HG02623 (cell line): ENCODE measurements around the gene PLEKHA7.

Source experiments
- ATAC-seq: cut with Tn5 transposase; IDR thresholded peaks from one replicate; pipeline ENCODE4 v1.9.1; 2021; ENCODE audit warnings: moderate library complexity; ENCODE audit not compliant: unreplicated experiment

The PLEKHA7 gene

DNA sequence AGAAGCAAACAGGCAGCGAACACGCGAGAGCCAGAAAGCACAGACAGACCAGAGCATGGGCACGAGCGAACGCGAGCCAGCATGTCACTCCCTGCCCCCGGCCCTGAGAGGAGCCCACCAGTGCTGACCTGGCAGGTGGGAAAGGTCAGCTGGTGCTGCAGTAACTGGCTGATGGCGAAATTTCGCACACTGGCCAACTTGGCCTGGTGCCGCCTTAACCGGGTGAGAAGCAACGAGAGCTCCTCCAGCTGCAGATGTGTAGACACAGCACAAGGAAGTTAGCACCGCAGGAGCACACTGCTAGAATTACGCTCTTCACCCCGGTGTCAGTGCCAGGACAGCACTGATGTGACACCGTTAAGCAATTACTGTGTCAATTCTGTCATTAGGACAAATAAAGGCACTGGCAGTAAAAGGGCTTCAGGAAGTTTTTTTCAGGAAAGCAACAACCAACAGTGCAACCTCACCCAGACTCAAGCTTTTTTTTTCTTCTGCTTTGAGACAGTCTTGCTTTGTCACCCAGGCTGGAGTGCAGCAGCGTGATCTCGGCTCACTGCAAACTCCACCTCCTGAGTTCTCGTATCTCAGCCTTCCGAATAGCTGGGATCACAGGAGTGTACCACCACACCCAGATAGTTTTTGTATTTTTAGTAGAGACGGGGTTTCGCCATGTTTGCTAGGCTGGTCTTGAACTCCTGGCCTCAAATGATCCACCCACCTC, 199.0 kb downstream of the PLEKHA7 start:
- ATAC-seq = no peak

DNA sequence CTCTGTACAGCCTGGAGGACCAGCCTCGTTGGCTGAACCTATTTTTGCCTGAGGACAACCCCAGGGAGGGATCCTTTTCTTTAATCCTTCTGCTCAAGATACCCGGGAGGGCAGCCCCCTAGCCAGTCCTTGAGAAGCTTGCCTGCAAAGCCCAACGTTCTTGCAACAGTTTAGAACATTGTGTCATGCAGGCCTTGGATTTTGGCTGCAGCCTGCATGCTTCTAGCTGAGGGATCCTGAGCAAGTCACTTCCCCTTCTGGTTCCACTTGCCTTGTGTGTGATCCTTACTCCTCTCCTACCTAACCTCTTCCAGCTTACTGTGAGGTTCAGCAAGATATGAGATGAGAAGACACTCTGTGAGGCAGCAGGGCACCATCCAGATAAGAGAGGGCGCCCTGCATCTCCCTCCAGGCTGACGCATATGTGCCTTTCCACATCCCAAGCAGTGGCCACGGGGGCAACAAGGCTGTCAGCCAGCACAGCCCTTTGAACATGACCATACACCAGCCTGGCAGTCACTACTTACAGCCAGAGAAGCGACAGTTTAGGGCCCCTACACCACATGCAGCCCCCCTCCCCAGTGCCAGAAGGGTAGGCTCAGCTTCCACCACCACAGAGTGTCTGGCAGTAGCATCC, 199.7 kb downstream of the PLEKHA7 start:
- ATAC-seq = no peak

DNA sequence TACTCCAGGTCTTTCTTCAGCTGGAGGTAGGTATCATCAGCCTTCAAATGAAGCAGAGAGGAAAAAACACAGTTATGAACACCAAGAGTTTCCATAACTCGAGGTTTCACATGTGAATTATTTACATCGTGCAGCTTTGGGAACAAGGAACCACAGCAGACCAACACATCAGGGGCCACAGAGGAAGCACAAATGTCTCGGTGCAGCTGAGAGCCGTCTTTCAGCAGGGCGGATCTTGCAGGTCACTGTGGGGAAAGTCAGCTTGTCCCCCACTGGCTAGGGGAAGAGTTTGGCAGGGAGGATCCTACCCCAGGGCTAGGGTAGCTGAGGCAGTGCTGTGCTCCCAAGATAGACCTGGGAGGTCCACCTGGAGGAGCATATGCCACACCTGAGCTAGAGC, 201.1 kb downstream of the PLEKHA7 start:
- no peak for ATAC-seq

DNA sequence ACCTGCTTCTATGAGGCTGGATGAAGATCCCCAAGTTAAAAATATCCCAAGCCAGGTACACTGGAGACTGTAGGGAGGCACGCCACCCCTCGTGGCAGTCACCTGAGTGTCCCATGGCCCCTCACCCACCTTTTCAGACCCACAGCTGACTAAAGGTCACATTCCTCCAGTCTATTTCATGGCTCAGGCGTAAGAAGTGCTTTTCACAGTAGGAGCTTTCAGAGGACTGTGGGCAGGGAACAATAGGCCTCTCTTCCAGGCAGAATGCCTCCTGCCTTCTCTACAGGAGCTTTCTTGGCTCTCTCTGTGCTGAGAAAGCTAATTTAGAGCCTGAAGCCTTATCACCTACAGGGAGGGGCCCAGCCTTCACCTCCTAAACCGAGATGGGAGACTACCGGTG, 201.9 kb downstream of the PLEKHA7 start:
- no peak for ATAC-seq

DNA sequence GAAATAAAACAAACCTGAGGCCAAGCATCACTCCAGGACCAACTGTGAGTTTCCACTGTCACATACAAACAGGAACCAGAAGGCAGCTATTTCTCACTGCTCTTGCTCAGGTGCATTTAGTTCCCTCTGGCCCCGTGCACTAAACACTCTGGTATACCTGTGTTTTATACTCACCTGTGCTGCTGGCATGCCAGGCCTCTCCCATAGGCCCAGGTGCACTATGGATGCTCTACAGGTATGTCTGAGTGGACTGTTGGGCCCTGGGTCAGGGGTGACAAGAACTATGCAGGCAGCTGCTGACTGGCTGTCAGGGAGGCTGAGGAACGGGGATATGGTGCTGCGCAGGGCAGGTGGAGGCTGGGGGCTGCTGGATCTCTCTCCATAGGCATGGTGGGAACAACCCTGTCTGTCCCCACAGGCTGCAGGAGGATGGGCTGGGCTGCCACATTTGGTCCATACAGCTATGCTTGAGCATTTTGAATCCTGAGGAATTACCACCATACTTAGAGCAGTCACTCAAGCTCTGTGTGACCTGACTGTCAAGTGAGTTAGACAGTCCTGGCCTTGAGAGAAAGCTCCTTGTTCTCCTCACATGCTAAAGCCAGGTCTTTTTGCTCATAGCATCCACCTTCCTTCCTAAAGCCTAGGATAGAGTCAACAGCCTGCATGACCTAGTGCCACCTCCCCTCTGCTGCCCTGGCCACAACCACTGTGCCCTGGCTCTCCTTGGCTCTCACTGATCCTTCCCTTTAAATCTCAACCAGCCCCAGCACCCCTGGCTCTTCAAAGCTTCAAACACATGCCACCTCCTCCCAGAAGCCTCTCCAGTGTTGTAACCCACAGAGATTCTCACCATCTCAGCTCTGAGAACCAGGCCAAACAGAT, 202.8 kb downstream of the PLEKHA7 start:
- ATAC-seq = no peak

DNA sequence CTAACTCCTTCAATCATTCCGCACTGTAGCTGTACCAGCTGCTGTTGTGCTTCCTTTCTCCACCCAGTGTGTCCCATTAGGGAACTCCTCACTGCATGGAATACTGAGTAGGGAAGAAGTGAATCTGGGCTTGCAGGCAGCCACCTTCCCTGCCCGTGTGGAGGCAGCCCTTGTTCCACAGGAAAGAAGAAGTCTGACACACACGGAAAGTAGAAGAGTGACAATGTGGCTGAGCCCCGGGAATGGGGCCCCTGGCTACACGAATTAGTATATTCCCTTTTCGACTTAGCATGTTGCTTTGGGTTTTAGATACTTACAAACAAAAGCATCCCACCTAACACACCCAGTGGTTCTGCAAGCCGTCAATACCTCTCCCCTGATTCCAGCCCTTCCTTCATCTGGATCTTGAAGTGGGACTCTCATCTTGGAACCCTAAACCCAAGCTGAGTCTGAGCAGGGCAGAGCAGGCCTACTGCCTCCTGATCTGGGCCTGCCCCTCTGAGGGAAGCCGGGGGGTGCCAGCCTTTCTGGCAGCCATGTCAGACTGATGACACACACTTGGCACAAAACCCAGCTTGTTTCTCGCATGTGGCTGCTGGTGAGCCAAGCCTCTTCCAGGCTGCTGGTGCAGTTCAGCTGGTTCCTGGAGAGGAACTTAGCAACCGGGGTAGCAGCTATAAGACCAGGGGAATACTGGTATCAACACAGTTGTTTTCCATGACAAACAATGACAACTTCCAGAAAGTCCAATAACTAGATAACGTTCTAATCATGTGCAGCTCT, 204.1 kb downstream of the PLEKHA7 start:
- no peak for ATAC-seq

GRCh38 chr11:16807306-16807705, 206.9 kb downstream of the PLEKHA7 start:
- ATAC-seq = no peak

DNA sequence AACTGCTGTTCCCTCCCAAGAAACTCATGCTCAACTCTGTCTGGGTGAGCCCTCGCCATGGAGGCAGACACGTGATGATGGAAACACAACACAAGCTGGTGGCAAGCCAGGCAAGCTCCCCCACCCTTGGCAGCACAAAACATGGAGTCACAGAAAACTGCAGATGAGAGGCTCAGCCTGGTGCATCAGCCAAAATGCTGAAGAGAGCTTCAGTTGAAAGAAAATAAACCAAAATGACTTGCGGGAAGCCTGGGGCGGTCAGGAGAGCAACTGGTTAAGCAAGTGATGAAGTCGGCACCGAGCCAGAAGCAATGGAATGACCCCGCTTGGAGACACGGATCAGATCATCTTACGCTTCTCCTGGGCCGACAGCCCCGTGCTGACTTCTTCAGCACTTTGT, 207.4 kb downstream of the PLEKHA7 start:
- no peak for ATAC-seq

DNA sequence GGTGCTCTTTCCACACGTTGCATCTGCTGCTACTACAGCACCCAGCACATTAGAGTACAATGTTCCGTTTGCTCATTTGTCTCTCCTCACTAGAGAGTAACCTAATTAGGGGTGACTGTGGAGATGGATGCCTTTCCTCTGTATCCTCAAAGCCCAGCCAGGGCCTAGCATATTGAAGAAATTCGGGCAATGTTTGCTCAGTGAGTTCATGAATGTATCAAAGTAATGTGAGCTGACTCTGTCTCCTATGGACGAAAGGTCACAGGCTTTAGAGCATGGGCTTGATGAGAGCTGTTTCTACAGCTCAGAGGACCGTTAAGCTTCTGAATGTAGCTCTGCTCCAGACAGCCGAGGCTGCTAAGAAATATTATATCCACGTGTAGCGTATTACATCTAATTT, 208.3 kb downstream of the PLEKHA7 start:
- ATAC-seq = no peak

DNA sequence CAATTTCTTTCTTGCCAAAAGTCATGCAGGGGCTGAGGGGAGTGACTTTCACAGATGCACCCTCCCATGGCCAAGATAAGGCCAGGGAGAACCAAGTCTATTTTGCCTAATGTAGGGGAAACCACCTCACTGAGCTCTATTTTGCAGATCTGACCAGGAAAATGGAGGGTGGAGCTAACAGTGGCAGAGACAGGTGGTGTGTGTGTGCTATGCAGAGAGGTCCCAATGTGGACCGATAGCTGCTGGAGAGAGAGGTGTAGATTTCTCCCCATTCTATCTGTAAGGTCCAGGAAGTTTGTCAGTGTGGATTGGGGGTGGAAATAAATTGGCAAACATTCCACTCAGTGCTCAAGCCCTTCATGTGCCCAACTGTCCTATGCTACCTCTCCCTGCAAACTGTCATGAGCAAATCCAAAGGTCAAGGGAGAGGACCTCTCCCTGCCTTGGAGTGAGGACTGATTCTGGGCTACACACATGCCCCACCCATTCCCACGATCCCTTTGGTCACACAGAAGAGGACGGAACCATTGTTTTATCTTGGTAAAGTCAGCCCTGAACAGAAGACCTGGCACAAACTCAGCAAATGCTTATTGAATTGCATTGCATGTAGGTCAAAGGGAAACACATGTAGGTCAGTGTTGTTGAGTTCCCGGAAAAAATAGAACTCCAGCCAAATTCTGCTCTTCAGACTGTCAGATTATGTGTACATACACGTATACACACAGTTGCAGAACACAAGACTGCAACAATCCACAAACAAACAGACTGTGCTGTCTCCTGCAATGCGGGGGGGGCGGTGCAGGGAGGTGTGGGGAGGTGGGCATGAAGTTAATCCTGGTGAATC, 209.9 kb downstream of the PLEKHA7 start:
- ATAC-seq = no peak

- ATAC-seq = no peak
Observed at GRCh38 chr11:16801288-16801980, 212.8 kb downstream of the PLEKHA7 start.

GRCh38 chr11:16800382-16800781, 213.8 kb downstream of the PLEKHA7 start:
- no peak for ATAC-seq

DNA sequence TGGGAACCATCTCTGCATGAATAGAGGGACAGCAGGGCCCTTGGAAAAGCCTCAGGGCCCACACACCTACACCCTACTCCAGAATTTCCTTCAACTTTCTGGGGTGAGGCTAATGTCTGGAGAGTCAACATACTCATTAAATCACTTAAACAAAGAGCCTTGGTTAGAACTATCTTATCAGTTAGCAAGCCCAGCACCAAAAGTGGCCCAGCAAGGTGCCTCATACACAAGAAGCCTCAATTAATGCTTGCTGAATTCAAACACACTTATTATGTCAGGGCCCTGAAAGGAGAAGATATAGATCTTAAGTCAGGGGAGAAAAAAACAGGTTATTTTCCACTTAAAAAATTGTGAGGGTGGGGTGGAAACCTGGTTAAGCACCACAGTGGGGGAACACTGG, 214.3 kb downstream of the PLEKHA7 start:
- ATAC-seq = no peak

DNA sequence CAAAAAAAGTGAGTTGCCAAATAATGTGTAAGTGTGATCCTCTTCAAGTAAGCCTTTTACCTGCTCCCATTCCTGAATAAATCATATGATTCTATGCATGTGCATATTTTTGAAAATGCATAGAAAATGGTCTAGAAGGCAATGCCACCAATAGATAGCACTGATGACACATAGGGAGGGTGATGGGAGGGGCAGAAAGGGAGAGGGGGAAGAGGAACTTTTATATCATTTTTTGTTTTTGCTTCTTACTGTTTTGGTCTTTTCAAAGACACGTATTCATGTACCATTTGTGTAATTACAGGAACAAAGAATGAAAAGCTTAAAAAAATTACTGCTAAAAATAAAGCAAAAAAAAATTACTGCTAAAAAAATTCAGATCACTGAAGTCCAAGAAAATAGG, 215.0 kb downstream of the PLEKHA7 start:
- no peak for ATAC-seq

GRCh38 chr11:16797776-16798175, 216.4 kb downstream of the PLEKHA7 start:
- no peak for ATAC-seq

GRCh38 chr11:16796311-16796710, 217.9 kb downstream of the PLEKHA7 start:
- ATAC-seq = no peak

GRCh38 chr11:16795146-16795545, 219.1 kb downstream of the PLEKHA7 start:
- ATAC-seq = no peak

DNA sequence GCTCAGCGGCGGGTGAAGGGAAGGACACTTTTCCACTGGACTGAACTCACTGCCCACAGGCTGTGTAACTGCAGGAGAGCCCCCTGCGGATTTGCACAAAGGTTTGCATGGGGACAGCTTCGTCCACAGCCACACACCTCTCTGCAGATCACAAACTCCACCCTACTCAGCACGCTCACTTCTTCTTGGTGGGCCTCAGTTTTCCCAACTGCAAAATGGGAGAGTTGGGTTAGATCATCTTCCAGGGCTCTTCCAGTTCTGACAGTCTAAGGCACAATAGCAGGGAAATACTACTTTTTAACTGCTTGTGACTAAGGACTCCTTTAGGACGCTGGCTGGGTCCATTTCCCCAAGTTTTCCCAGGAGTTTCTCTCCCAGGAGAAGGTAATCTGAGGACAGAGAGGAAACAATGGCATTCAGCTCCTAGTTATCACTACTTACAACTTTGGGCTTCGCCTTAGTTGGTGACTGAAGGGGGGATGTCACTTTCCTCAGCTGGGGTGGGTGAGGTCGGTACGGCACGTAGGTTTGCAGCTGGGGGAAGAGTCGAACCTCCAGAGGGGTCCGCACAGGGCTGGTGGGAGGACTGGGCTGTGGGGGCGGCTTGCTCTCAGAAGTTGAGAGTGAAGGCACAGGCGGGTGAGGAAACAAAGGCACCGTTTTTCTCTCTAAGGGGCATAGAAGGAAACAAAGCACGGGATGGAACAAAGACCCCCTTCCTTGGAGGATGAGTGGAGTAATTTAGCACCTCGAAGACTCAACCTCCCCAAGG, 220.0 kb downstream of the PLEKHA7 start:
- ATAC-seq = no peak

- ATAC-seq = no peak
Observed at GRCh38 chr11:16793511-16793910, 220.7 kb downstream of the PLEKHA7 start.
